CD1c-positive myeloid dendritic cell (primary cell): ENCODE results near the gene HDGF.

Experiments used
- DNase-seq: peaks from one replicate; pipeline ENCODE4 v3.0.0-alpha.2; 2016; ENCODE audit errors: extremely low spot score

The HDGF gene

DNA sequence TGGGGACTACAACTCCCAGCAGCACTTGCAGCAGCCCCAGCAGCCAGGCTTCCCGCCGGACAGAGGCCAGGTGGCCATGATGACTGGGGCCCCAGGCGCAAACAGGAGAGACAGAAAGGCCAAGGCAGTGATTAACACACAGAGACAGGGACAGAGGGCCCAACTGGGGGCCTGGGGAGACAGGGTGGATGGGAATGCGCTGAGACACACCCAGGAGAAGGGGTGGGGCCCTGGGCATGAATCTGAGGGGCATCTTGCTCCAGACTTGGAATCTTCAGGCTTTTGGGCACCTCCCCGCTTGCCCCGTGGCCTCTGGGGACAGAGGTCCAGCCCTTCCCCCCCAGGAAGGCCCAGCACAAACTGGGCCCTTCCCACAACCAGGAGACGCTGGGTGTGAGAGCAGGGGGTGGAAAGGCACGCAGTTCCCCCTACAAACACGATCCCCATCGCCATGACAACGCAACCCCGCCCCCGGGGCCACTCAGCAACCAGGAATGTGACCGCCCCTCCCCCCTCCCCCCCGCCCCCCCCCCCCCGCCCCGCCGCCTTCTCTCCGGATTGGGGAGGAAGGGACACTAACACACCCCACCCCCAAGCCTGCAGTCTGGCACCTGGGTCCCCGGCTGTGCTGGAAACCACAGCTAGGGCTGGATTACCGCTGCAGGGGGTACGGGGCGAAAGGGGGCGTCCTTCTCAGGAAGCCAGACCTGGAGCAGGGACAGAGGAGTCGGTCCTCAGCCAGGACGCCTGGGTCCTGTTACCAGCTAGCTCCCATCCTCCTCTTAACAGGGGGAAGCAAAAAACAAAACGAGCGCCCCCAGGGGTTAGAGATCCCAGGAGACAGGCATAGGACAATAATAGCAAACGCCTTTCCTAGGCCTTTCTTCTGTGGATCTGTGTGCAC lies 4.5 kb downstream of the HDGF start:
- DNase-seq, result peak; percentile 75

DNA sequence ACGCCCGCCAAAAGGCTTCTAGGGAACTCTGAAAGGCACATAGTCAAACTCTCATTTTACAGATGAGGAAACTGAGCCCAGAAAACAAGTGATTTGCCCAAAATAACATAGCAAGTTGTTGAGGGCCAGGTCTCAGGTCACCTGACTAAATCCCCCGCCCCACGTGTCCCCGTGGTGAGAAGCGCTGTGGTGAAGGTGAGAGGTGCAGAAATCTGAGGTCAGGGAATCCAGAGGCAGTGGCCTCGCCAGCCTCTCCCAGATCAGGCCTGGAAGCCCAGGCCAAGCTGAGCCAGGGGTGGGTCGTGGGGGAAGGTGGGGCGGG lies 5.1 kb downstream of the HDGF start:
- no peak for DNase-seq

DNA sequence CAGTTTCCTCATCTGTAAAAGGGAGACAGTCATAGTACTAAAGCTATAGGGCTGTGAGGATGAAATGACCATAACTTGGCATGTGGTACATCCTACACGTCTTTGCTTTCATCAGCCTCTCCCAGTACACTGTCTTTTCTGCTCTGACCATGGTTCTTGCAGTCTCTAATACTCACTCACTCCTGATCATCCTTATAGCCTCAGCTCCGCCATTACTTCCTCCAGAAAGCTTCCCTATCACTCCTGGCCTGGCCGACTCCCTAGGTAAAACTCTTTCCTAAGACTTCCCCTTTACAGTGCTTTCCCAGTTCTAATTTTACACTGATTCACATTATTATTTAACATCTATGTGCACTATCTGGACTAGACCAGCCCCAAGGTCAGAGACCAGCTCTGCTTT lies 5.6 kb downstream of the HDGF start:
- peak; percentile 64 for DNase-seq

DNA sequence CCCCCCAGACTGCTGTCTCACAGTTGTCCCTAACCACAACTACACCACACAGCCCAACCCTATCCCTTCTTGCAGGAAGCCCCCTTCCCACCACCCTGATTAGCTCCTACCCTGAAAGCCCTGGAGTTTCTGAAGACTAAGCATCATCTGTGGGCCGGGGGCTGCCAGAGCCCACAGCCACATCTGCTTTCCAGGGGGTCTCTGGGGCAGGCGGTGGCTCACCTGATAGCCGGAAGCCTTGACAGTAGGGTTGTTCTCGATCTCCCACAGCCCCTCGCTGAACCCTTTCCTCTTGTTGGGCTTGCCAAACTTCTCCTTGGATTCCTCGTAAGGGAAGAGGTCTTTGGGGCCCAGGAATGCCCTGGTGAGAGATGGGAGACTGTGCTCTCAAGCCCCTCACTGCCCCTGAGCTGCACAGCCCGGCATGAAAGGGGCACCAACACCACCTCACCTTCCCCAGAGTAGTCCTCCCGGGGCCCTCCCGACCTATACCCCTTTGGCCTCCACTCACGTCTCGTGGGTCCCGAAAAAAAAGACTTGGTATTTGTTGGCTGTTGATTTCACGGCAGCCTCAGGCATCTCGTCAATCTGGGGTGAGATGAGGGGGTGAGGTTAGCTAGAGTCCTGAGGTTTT lies 6.6 kb downstream of the HDGF start:
- DNase-seq, result no peak

DNA sequence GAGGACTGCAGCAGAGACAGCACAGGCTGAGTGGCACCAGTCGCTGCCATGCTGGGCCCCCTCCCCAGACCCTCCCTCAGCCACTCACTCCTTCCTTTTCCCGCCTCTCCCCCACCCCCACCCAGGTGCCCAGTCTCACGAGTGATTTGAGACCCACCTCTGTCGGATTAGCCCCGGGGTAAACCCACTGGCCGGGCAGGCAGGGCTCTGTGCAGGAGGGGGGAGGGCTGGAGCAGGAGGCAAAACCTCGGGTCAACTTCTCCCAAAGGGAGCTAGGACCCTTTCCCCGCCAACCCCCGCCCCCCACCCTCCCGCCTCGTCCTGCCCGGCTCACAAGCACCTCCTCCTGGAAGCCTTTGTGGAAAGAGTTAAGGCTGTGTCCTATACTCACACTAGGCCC lies 7.1 kb downstream of the HDGF start:
- DNase-seq, result no peak

DNA sequence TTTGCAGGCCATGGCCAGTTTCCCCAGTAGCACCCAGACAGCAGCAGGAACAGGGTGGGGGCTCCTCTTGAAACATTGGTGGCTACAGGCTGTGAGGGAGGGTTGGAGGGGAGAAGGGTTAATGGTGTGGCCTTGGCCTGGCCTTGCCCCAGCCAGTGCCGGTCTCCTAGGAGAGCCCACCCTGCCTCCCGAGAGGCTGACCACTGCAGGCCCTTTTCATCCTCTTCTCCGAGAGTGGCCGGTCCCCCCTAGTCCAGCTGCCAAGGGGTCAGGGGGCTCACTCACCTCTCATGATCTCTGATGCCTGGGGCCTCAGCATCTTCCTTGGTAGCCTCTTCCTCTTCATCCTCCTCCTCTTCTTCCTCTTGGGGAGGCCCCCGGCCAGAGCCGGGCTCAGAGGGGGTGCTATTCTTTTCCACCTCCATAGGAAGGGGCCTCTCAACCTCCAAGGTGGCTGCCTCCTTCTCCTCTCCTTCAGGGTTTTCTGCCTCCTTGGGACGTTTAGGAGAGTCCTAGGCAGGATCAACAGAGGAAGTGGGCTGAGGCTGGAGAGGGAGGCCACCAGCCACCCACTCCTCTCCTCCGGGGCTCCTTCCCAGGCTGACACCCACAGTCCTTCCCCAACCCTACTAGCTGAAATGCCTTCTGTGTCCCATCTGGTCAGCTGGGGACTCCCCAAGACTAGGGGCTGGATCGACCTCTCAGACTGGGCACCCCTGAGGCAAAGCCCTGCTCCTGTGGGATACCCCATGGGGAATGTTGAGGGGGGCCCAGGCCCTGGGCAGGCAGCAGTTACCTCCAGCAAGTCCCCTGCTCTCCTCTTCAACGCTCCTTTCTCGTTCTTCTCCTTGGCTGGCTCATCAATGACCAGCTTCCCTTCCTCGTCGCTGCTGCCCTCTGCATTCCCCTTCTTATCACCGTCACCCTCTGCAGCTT lies 7.8 kb downstream of the HDGF start:
- peak; percentile 34 for DNase-seq

DNA sequence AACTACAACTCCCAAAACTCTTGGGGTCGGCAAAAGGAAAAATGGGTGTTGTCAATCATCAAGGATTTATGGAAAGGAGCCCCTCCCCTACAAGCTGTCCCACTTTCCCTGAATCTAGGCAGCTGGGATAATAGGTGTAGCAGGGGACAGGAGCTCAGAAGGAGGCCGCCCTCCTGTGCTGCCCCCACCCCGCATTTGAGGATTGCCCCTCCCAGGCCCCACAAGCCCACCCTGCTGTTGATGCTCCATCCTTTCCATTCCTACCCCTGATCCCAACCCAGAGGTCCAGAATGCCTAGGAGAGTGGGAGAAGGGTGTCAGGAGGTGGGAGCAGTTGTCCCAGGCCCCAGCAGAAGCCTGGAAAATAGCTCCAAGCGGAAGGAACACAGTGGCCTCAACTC lies 8.7 kb downstream of the HDGF start:
- DNase-seq, result no peak

DNA sequence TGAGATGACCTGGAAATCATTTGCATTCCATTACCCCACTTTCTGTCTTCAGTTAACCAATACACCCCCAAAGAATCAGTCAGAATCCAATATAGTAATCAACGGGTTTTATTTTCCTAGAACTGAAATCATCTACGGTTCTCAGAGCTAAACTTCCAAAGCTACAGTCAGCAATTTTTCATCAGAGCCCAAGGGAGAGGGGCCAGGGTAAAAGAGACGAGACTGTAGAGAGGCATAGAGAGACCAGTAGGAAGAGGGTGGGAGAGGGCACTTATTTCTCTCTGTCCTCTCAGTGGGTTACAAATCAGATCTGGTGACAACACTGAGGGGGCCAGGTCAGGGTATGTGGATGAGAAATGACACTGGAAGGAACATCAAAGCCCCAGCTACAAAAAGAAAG lies 9.5 kb downstream of the HDGF start:
- DNase-seq, result no peak

DNA sequence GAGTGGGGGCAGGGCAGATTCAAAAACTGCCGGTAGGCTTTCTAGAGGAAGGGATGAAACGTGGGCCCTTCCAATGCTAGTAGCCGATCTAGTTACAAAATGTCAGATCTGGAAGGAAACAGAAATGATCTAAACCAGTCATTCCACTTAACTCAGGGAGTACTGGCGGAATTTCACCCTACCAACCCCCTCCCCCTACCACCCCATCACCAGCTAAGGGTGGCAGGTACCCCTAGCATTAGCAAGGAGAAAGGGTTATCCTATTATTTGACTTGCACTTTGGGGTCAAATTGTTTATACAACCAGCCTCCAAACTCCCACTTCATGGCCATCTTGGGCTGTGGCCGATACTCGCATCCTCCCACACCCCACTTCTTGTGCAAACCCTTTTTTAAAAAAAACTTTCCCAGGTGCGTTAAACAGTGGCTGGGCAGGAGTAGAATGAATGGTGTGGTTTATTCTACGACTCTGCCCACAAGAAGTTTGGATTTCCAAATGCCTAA lies 9.9 kb downstream of the HDGF start:
- DNase-seq, result no peak

DNA sequence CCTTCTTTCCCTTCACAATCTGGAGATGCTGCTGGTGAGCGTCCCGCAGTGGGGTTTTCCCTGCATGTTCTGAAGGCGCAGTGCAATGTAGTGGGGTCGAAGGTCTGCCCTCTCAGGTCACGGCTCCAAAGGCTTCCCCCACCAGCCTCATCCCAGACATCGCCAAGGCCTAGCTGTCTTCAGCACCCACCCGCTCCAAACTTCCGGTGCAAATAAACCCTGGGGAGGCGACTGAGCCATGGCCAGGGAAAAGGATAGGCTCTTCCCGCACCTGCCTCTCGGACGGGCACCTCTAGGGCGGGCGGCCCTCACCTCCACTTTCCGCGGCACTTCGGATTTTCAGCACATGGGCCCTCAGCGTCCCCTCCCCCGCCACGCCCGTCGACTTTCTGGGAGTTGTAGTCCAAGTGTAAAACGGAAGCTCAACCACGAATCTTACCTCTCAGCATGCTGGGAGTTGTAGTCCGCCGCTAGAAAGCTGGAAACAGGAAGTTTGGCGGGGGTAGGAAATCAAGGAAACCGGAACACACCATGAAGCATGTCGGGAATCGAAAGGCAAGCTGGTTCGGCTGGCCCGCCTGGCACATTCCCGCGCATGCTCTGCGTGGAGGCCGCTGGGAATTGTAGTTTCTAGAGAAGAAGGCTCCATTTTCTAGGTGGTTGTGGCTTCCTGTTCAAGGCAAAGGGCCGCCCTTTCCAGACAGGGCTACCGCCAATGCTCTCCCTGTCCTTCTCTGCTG lies 10.6 kb downstream of the HDGF start, which contains the start of gene MRPL24:
Gene MRPL24 (minus strand): TSS at position 348 of the 740 bp plus-strand sequence. CDS start 2,384 bp downstream, outside the sequence.
- DNase-seq, result peak; percentile 99

DNA sequence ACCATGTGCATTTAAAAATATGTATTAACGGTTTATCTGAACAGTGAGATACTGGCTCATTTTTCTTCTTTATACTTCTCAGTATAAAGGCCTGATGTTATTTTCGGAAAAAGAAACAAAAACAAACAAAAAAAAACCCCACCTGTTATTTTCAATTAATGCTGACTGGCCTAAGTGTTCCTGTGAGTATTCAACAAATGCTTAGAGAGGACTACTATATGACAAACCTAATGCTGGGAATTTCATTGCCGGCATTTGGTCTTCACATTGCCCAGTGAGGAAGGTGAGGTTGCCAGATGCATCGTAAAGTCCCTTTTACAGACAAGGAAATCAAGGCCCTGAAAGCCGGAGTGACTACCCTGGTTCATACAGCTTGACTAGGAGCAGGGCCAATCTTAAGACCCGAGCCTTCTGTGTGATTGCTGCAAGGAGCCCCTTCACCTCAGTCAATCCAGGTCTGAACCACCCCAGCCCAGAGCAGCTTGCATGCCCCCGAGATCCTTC lies 11.2 kb downstream of the HDGF start:
- DNase-seq, result no peak

DNA sequence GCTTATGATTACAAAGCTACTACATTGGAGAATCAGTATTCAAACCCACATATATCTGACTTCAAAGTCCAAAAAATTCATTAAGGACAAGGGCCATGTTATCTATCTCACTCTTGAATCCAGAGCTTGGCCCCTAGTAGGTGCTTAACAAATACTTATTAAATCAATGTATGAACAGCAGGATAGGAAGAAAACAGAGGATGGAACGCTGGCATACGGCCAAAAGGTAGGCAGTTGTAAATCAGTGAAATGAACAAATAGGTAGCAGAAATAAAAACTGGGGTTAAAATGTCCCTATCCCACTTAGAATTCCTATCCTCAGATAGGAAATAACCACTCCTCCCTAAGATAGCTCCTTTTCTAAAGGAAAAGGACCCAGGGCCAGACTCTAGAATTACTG lies 12.6 kb downstream of the HDGF start:
- no peak for DNase-seq

DNA sequence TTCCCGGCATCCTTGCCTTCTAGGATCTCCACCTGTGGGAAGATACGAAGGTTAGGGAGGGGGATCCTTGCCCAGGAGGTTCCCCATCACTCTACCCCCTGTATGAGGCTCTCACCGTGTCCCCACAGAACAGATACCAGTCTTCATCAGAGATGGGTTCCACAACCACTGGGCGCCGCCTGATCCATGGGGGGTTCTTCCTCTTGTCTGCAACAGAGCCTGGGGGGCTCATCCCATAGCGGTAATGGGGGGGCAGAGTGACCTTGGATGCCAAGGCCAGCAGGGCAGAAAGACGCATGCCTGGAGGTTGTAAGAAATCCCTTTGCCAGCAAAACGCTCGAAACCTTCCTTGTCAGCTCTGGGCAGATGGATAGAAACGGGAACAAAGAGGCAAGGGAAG lies 13.1 kb downstream of the HDGF start:
- DNase-seq, result no peak

DNA sequence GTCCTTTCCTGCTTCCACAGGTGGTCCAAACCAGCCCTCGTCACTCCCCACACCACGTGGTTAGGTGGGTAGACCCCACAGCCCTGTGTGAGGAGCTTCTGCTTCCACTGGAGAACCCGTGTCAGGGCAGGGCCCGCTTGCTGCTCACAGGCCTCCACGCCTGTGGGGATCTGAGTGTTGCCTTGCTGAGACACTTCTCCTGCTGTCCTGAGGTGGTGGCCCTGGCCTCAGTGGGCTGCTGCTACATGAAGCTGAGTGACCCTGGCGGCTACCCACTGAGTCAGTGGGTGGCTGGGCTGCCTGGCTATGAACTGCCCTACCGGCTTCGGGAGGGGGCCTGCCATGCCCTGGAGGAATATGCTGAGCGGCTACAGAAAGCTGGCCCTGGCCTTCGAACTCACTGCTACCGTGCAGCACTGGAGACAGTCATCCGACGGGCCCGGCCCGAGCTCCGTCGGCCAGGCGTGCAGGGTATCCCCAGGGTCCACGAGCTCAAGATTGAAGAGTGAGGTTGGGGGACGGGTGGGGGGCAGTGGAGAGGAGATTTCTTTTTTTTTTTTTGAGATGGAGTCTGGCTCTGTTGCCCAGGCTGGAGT lies 17.4 kb downstream of the HDGF start:
- no peak for DNase-seq

DNA sequence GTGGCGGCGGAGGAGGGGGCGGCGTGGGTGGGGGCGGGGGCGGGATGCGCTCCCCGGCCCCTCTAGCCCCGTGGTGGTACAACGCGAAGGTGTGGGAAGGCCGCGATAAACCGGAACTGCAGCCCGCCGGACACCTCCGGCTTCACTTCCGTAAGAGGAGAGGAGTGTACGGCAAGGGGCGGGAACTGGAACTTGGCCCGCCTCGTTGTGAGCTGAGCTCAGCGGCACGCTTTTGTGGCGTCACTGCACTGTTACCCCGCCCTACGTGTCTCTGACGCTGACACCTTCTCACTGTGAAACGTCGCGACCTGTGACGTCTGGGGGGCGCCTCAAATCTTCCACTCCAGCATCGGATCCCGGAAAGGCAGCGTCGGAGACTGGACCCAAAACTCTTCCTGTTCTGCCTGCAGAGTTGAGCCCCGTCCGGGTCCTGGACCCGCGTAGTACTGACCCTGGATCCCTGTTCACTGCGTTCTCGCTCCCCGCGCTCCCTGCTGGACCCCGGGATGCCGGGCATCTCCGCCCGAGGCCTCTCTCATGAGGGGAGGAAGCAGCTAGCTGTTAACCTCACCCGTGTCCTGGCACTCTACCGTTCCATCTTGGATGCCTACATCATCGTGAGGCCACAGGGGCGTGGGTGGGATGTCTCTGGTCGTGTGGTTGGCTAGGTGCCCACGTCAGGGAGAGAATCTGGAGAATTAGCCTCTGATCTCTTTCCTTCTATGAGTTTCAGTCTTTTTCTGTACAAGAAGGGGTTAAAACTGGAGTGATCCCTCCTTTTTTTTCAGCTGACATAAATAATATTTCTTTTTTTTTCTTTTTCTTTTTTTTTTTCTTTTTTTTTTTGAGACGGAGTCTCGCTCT lies 22.6 kb downstream of the HDGF start, which contains the start of gene ISG20L2:
Gene ISG20L2 (minus strand): TSS at position 168 of the 864 bp plus-strand sequence. CDS start 1,114 bp downstream, outside the sequence.
- DNase-seq, result peak; percentile 98

DNA sequence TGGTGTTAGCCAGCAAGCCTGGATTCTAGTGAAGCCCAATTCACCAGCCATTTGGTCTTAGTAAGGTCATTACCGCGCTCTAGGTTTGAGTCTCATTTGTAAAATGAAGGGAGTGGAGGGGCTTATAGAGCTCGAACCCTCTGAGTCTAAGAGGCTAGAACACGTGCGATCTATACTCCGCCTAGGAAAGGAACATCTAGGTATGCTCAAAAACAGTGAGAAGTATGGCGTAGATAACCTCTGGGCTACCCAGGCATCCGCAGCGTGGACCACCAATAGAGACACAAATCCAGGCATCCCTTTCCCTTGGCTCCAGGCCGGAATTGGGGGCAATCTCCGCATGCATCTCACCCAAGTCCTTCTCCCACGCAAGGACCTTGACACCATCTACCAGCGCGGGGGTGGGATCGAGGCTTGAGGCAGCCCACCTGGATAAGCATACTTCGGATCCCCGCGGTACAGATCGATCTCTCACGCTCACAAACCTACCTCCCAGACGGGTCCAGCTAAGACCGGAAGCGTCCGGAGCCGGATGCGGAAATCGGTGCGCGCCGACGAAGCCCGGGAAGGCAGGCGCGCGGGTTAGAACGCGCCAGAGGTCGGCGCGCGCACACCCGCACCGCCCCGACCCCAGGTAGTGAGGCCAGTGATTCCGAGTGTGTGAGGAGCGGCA lies 23.4 kb downstream of the HDGF start, which contains the start of gene METTL25B:
Gene METTL25B (plus strand): TSS at position 544 of the 673 bp plus-strand sequence. CDS start 636 bp downstream, outside the sequence.
- peak; percentile 86 for DNase-seq

DNA sequence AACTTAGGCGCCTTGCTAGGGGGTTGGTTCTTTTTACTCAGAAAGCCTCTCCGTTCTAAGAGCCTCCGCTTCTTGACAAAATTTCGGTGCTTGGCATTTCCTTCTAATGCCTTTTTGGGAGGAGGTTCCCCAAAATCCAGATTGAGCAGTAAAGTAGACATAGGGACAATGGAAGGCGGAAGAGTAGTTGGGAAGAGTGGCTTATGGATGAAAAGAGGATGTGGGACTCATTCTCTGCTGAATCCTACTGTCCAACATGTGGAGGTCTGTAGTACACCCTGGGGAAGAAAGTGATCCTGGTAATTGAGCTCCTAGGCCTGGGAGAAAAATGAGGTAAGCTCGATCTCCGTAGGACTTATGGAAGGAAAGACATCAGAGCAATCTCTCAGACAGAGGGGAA lies 24.0 kb downstream of the HDGF start:
- peak; percentile 51 for DNase-seq

DNA sequence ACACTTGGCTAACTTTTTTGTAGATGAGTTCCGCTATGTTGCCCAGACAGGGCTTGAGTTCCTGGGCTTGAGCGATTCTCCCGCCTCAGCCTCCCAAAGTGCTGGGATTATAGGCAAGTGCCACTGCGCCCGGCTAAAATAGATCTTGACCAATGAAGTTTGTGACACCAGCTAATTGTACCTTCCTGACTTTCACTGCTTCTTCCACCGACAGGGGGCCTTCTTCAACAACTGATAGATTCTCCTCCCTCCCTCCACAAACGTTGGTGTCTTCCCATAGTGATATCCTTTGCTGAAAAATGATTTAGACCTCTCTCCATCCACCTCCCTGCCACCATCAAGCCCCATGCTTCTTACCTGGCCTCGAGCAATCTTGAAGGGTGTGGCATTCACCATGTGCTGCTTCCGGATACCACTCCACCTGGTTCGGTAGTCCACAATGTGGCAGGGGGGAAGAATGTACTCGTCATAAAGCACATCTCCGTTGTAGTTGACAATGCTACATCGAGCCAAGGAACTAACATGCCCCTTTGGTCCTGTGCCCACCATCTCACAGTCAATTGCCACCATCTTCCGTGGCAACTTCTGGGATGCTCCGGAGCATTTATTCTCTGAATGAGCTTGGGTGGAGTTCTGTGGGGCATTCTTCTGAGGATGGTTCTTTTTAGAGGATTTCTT lies 24.8 kb downstream of the HDGF start:
- DNase-seq, result peak; percentile 55
